ENCODE results near the gene COL17A1.

The COL17A1 gene

GRCh38 chr10:104084482-104085142 is 1.1 kb downstream of the COL17A1 start:
- no peak for DNase-seq (ENCODE audit: extremely low read depth, low read depth)
- TF ChIP-seq CTCF (IDR thresholded peaks at IDR 0.05; ENCODE audit: low read depth, low read length): no peak

GRCh38 chr10:104081998-104082397 is 3.7 kb downstream of the COL17A1 start:
- DNase-seq (ENCODE audit: extremely low read depth, low read depth): no peak
- TF ChIP-seq CTCF (IDR thresholded peaks at IDR 0.05; ENCODE audit: low read depth, low read length): no peak

GRCh38 chr10:104080762-104081161 is 4.9 kb downstream of the COL17A1 start:
- no peak for DNase-seq (ENCODE audit: extremely low read depth, low read depth)

GRCh38 chr10:104077663-104078151 is 8.0 kb downstream of the COL17A1 start:
- no peak for TF ChIP-seq CTCF (IDR thresholded peaks at IDR 0.05; ENCODE audit: low read depth, low read length)
- no peak for DNase-seq (ENCODE audit: extremely low read depth, low read depth)

More at GRCh38 chr10:104080762-104081161, 4.9 kb downstream of the COL17A1 start:
- peak; percentile 42 for TF ChIP-seq CTCF (IDR thresholded peaks at IDR 0.05; ENCODE audit: low read depth, low read length)

GRCh38 chr10:104077247-104077646 is 8.4 kb downstream of the COL17A1 start:
- DNase-seq (ENCODE audit: extremely low read depth, low read depth): no peak
- TF ChIP-seq CTCF (IDR thresholded peaks at IDR 0.05; ENCODE audit: low read depth, low read length): no peak

- TF ChIP-seq CTCF (IDR thresholded peaks at IDR 0.05; ENCODE audit: low read depth, low read length): no peak
- DNase-seq (ENCODE audit: extremely low read depth, low read depth): peak; percentile 12
Measured at GRCh38 chr10:104076743-104077160, 8.9 kb downstream of the COL17A1 start.

GRCh38 chr10:104074505-104074904 is 11.2 kb downstream of the COL17A1 start:
- TF ChIP-seq CTCF (IDR thresholded peaks at IDR 0.05; ENCODE audit: low read depth, low read length): no peak
- no peak for DNase-seq (ENCODE audit: extremely low read depth, low read depth)

Data from AG09319 (cell line).